Activated naive CD4-positive, alpha-beta T cell treated with anti-CD3 and anti-CD28 coated beads, Interleukin-2, amount 50 U/mL, for 72 hours (primary cell): ENCODE data around the gene IFFO2. TPM values are rescaled to one million over a fixed set of nuclear protein-coding genes. Genes with fewer than 3 reads are reported as not detected.

Experiments
- ATAC-seq, 2 donors: fragments of 150-1000 bp; cut with Tn5 transposase; 2 replicates each; pipeline ENCODE4 v1.10.0; 2021; ENCODE audit warnings: mild to moderate bottlenecking in 2 of 2, moderate library complexity in 2 of 2
- DNase-seq, 2 donors: peaks; one replicate each; pipeline ENCODE4 v3.0.0; 2021 to 2022; ENCODE audit warnings: low spot score in 2 of 2
- H3K27ac Mint-ChIP-seq, 2 donors: one replicate each; pipeline ENCODE4 v1.8.0; 2022; ENCODE audit warnings: mild to moderate bottlenecking in 2 of 2, mixed read lengths in 2 of 2
- H3K36me3 Mint-ChIP-seq, 2 donors: one replicate each; pipeline ENCODE4 v1.8.0; 2022; ENCODE audit warnings: mixed read lengths in 2 of 2
- H3K9me3 Mint-ChIP-seq, 2 donors: one replicate each; pipeline ENCODE4 v1.8.0; 2022; ENCODE audit warnings: mixed read lengths in 2 of 2
- total RNA-seq, 2 donors: library from RNA; stranded (reverse); gene quantifications; one replicate each; pipeline ENCODE4 v1.2.3, GENCODE V29; 2022

The IFFO2 gene
- total RNA-seq, 2 donors from 2014 or later = 27.3 to 41.7 TPM

GRCh38 chr1:18977428-18977827 lies 21.0 kb upstream of the IFFO2 start:
- ATAC-seq (no peak), DNase-seq (no peak)
- Mint-ChIP-seq H3K9me3 (peaks cover 21 to 28% of the 10 kb centered on the region in 2 donors), H3K36me3 (peaks cover 20% of the 10 kb centered on the region in 2 donors), H3K27ac (no peak overlapping the region)

- Mint-ChIP-seq H3K27ac (no peak overlapping the region), H3K36me3 (peaks cover 14% of the 10 kb centered on the region in 2 donors), H3K9me3 (peaks cover 15 to 21% of the 10 kb centered on the region in 2 donors)
- ATAC-seq = no peak
- DNase-seq = no peak
Measured at GRCh38 chr1:18976096-18976495, 19.6 kb upstream of the IFFO2 start.

- ATAC-seq = no peak
- no peak for DNase-seq
- Mint-ChIP-seq H3K9me3 (peaks cover 0 to 6% of the 10 kb centered on the region in 2 donors), H3K27ac (no peak overlapping the region), H3K36me3 (no peaks in the 10 kb centered on the region)
Measured at GRCh38 chr1:18974606-18975005, 18.1 kb upstream of the IFFO2 start.

GRCh38 chr1:18974005-18974404 lies 17.5 kb upstream of the IFFO2 start:
- Mint-ChIP-seq H3K9me3 (peaks cover 0 to 3% of the 10 kb centered on the region in 2 donors), H3K27ac (no peak overlapping the region), H3K36me3 (no peaks in the 10 kb centered on the region)
- no peak for DNase-seq
- ATAC-seq = no peak

- DNase-seq (no peak), ATAC-seq (no peak)
- peak overlapping the region in 1 of 2 donors; percentile 3 for H3K27ac Mint-ChIP-seq
- H3K9me3 Mint-ChIP-seq = no peaks in the 10 kb centered on the region
- H3K36me3 Mint-ChIP-seq = no peaks in the 10 kb centered on the region
Measured at GRCh38 chr1:18973446-18973955, 17.0 kb upstream of the IFFO2 start.

- Mint-ChIP-seq H3K27ac (peak overlapping the region in 1 of 2 donors; percentile 3), H3K36me3 (no peaks in the 10 kb centered on the region), H3K9me3 (no peaks in the 10 kb centered on the region)
- DNase-seq (no peak), ATAC-seq (no peak)
Measured at GRCh38 chr1:18972991-18973390, 16.5 kb upstream of the IFFO2 start.

- ATAC-seq = no peak
- DNase-seq = no peak
- Mint-ChIP-seq H3K27ac (no peak overlapping the region), H3K36me3 (no peaks in the 10 kb centered on the region), H3K9me3 (no peaks in the 10 kb centered on the region)
Measured at GRCh38 chr1:18972531-18972930, 16.1 kb upstream of the IFFO2 start.

GRCh38 chr1:18970762-18971161 lies 14.3 kb upstream of the IFFO2 start:
- no peak for ATAC-seq
- H3K27ac Mint-ChIP-seq = no peak overlapping the region
- H3K9me3 Mint-ChIP-seq = no peaks in the 10 kb centered on the region

GRCh38 chr1:18970358-18970757 lies 13.9 kb upstream of the IFFO2 start:
- no peak overlapping the region for H3K27ac Mint-ChIP-seq
- H3K9me3 Mint-ChIP-seq = no peaks in the 10 kb centered on the region
- H3K36me3 Mint-ChIP-seq = no peaks in the 10 kb centered on the region
- ATAC-seq = no peak
- DNase-seq = no peak

More at GRCh38 chr1:18970762-18971161, 14.3 kb upstream of the IFFO2 start:
- no peaks in the 10 kb centered on the region for H3K36me3 Mint-ChIP-seq
- DNase-seq = no peak

GRCh38 chr1:18967066-18967690 lies 10.7 kb upstream of the IFFO2 start:
- H3K9me3 Mint-ChIP-seq = no peaks in the 10 kb centered on the region
- DNase-seq (no peak), ATAC-seq (no peak)
- H3K36me3 Mint-ChIP-seq = no peaks in the 10 kb centered on the region
- no peak overlapping the region for H3K27ac Mint-ChIP-seq

GRCh38 chr1:18965206-18966173 lies 9.0 kb upstream of the IFFO2 start:
- peak in 1 of 2 donors; percentile 71 for DNase-seq
- Mint-ChIP-seq H3K9me3 (no peaks in the 10 kb centered on the region), H3K27ac (peak overlapping the region in 1 of 2 donors; percentile 65), H3K36me3 (no peaks in the 10 kb centered on the region)
- ATAC-seq = peak; percentile 90 to 95

GRCh38 chr1:18963968-18964367 lies 7.5 kb upstream of the IFFO2 start:
- no peaks in the 10 kb centered on the region for H3K9me3 Mint-ChIP-seq
- no peak overlapping the region for H3K27ac Mint-ChIP-seq
- ATAC-seq = no peak
- H3K36me3 Mint-ChIP-seq = no peaks in the 10 kb centered on the region
- no peak for DNase-seq

GRCh38 chr1:18962855-18963737 lies 6.6 kb upstream of the IFFO2 start:
- Mint-ChIP-seq H3K27ac (no peak overlapping the region), H3K36me3 (no peaks in the 10 kb centered on the region), H3K9me3 (no peaks in the 10 kb centered on the region)
- no peak for DNase-seq
- no peak for ATAC-seq

- Mint-ChIP-seq H3K9me3 (no peaks in the 10 kb centered on the region), H3K36me3 (no peaks in the 10 kb centered on the region), H3K27ac (no peak overlapping the region)
- ATAC-seq = no peak
- no peak for DNase-seq
Measured at GRCh38 chr1:18962121-18962721, 5.7 kb upstream of the IFFO2 start.

- no peaks in the 10 kb centered on the region for H3K9me3 Mint-ChIP-seq
- ATAC-seq (no peak), DNase-seq (no peak)
- H3K36me3 Mint-ChIP-seq = no peaks in the 10 kb centered on the region
- H3K27ac Mint-ChIP-seq = no peak overlapping the region
Measured at GRCh38 chr1:18960821-18961220, 4.3 kb upstream of the IFFO2 start.

- Mint-ChIP-seq H3K9me3 (no peaks in the 10 kb centered on the region), H3K27ac (no peak overlapping the region), H3K36me3 (no peaks in the 10 kb centered on the region)
- ATAC-seq = no peak
- DNase-seq = no peak
Measured at GRCh38 chr1:18960409-18960808, 3.9 kb upstream of the IFFO2 start.
